K562 (cell line): Measurements from ENCODE around the gene PLEKHO2. TPM values are rescaled to one million over a fixed set of nuclear protein-coding genes. Genes with fewer than 3 reads are reported as not detected.

Experiments used
- ARHGAP35 ChIP-seq: fragments of 450-650 bp; IDR thresholded peaks from 2 replicates; pipeline ENCODE4 v1.6.1; 2018; ENCODE audit not compliant: partially characterized antibody
- ARID3A ChIP-seq: IDR thresholded peaks from 2 replicates; pipeline ENCODE4 v1.6.1; 2012; ENCODE audit warnings: low read depth, low read length, improper control_type of control experiment, borderline replicate concordance
- CREM ChIP-seq: IDR thresholded peaks from 2 replicates; pipeline ENCODE4 v1.6.1; 2014; ENCODE audit warnings: antibody characterized with exemption, low read depth
- FOS ChIP-seq: IDR thresholded peaks from 3 replicates; pipeline ENCODE4 v1.6.1; 2011; ENCODE audit not compliant: insufficient read length; ENCODE audit errors: extremely low read depth
- GTF2E2 ChIP-seq: fragments of 200-800 bp; sonication (Bioruptor generic); IDR thresholded peaks from 2 replicates; pipeline ENCODE4 v1.6.1; 2016; ENCODE audit warnings: missing genetic modification characterization, missing compliant biosample characterization
- HOMEZ ChIP-seq: fragments of 250-450 bp; sonication (Bioruptor Pico); IDR thresholded peaks from 2 replicates; pipeline ENCODE4 v1.4.0; 2020; ENCODE audit warnings: mild to moderate bottlenecking, moderate library complexity
- KLF10 ChIP-seq: fragments of 250-450 bp; sonication (Bioruptor Pico); IDR thresholded peaks from 2 replicates; pipeline ENCODE4 v1.6.1; 2021; ENCODE audit warnings: matching md5 sums
- MAZ ChIP-seq, 2 experiments: fragments of 450-650 bp in 1 of 2; sonication (generic) in 1 of 2; formaldehyde crosslinking; IDR thresholded peaks in 1 of 2; conservative IDR thresholded peaks in 1 of 2; 2 replicates each; pipeline versions ENCODE4 v1.4.0 to v1.5.0; 2020; ENCODE audit warnings: mild to moderate bottlenecking in 1 of 2, missing genetic modification reagents in 1 of 2
- PHF20 ChIP-seq: fragments of 450-650 bp; IDR thresholded peaks from 2 replicates; pipeline ENCODE4 v1.6.1; 2018; ENCODE audit not compliant: partially characterized antibody
- PURB ChIP-seq: sonication (generic); formaldehyde crosslinking; IDR thresholded peaks from 2 replicates; pipeline ENCODE4 v1.9.0; 2021; ENCODE audit warnings: low read depth, mild to moderate bottlenecking, missing genetic modification reagents
- RBM39 ChIP-seq: fragments of 200-400 bp; formaldehyde crosslinking; optimal IDR thresholded peaks from 2 replicates; pipeline ENCODE3; 2018; ENCODE audit warnings: low read depth, low read length
- RUNX1 ChIP-seq: sonication (generic); IDR thresholded peaks from 2 replicates; pipeline ENCODE4 v1.6.1; 2016; ENCODE audit warnings: antibody characterized with exemption, low read depth
- SMAD1 ChIP-seq: fragments of 150-350 bp; IDR thresholded peaks from 2 replicates; pipeline ENCODE4 v1.6.1; 2014; ENCODE audit warnings: low read length, low read depth; ENCODE audit not compliant: partially characterized antibody
- SMARCB1 ChIP-seq: IDR thresholded peaks from 2 replicates; pipeline ENCODE4 v1.6.1; 2011; ENCODE audit warnings: improper control_type of control experiment, low read depth; ENCODE audit not compliant: insufficient read length
- SRSF9 ChIP-seq: fragments of 200-400 bp; formaldehyde crosslinking; IDR thresholded peaks from 2 replicates; pipeline ENCODE4 v1.6.1; 2017; ENCODE audit warnings: low read depth, low read length, borderline replicate concordance
- TEAD2 ChIP-seq: fragments of 450-650 bp; IDR thresholded peaks from 2 replicates; pipeline ENCODE4 v1.6.1; 2016; ENCODE audit warnings: missing genetic modification characterization, control low read depth, missing compliant biosample characterization
- U2AF1 ChIP-seq: fragments of 200-400 bp; formaldehyde crosslinking; optimal IDR thresholded peaks from 2 replicates; pipeline ENCODE3; 2017; ENCODE audit warnings: mild to moderate bottlenecking, low read depth, low read length, moderate library complexity
- ZNF175 ChIP-seq: fragments of 200-800 bp; sonication (Bioruptor generic); IDR thresholded peaks from 2 replicates; pipeline ENCODE4 v1.6.1; 2016; ENCODE audit warnings: low read depth, mild to moderate bottlenecking, missing genetic modification characterization, missing compliant biosample characterization
- ZNF324 ChIP-seq: fragments of 250-450 bp; sonication (Bioruptor Pico); IDR thresholded peaks from 2 replicates; pipeline ENCODE4 v1.4.0; 2020; ENCODE audit warnings: mild to moderate bottlenecking
- ZNF830 ChIP-seq: fragments of 250-450 bp; sonication (Bioruptor Pico); IDR thresholded peaks from 2 replicates; pipeline ENCODE4 v1.5.0; 2021; ENCODE audit warnings: mild to moderate bottlenecking
- polyA plus RNA-seq, 8 experiments: library from polyadenylated mRNA; depleted of rRNA in 4 of 8; stranded (reverse) in 5 of 8; unstranded in 3 of 8; fragments of >200 nt; fragmentation: Nextera tagmentation in 2 of 8; fragmentation: Illumina TruSeq in 1 of 8; extraction: Ambion mirVana in 2 of 8; extraction: Trizol in 1 of 8; gene quantifications; 2 replicates each; pipeline versions ENCODE4 v1.2.1 to v1.2.3, GENCODE V29; 2011 to 2014; ENCODE audit warnings: inconsistent platforms in 1 of 8, missing spikeins in 1 of 8
- total RNA-seq, 7 experiments: library from RNA; depleted of rRNA in 6 of 7; stranded (reverse); fragments of >200 nt in 6 of 7; fragmentation: Illumina TruSeq in 2 of 7; extraction: Trizol in 2 of 7; gene quantifications; 2 replicates each; pipeline versions ENCODE4 v1.2.1 to v1.2.3, GENCODE V29; 2011 to 2021; ENCODE audit warnings: low replicate concordance in 1 of 7
- TF ChIP-seq, protein P1 (sequence below): conservative IDR thresholded peaks from 2 replicates; pipeline ENCODE4 v1.6.1; 2011; ENCODE audit warnings: low read depth, mild to moderate bottlenecking, low read length; ENCODE audit not compliant: control insufficient read depth
- TF ChIP-seq, protein P2 (sequence below): fragments of 450-650 bp; formaldehyde crosslinking; IDR thresholded peaks from 2 replicates; pipeline ENCODE4 v1.4.0; 2020; ENCODE audit warnings: mild to moderate bottlenecking
- TF ChIP-seq, protein P3 (sequence below): fragments of 250-450 bp; sonication (Bioruptor Pico); IDR thresholded peaks from 2 replicates; pipeline ENCODE4 v1.8.0; 2022; ENCODE audit warnings: moderate library complexity, mild to moderate bottlenecking, inconsistent platforms

The PLEKHO2 gene
- total and polyA plus RNA-seq, 9 of the 15 experiments (the other 6 are each of a cell fraction or from before 2014, with no cell fraction given): 0.24 to 8.8 (median 5.5) TPM

DNA sequence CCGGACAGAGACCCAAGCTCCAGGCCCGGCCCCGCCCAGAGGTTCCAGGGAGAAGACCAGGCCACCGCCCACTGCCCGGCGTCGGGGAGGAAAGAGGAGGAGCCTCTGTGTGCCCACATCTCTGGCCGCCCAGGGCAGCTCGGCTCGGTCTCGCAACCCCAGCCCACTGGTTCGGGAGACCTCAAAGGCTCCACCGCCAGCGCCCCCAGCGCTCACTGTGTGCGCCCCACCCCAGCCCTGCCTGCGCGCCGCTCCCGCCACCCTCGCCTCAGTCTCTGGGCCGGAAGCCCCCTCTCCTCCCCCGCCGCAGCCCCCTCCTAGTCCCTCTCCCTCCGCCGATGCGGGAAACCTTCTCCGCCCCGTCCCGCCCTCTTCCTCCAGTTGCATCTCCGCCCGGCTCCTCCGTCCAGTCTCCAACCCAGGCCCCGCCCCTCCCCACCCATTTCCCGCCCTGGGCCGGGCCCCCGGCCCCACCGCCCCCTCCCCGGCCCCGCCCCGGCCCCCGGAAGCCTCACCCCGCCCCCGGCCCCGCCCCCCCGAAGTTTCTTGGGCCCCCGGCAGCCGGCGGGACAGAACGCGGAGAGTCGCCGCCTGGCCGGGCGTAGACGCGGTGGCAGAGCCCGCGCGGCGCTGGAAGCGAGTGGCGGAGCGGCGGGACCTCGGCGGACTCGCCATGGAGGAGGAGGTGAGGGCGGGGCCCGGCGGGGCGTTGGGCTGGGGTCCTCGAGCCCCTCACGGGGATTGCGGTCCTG, at the start of gene PLEKHO2 (continued):
- TF ChIP-seq MAZ (CRISPR knock-in tag; conservative IDR thresholded peaks at IDR 0.05 in 1 of 2, IDR thresholded peaks at IDR 0.05 in 1 of 2): peak; percentile 78 to 81
- TF ChIP-seq SRSF9: no peak
- no peak for TF ChIP-seq GTF2E2 (tag)
- no peak for TF ChIP-seq SMAD1
- peak; percentile 38; the same call in 1 of the 2 replicates for TF ChIP-seq CREM
- TF ChIP-seq HOMEZ (CRISPR knock-in tag): no peak
- no peak for TF ChIP-seq FOS
- TF ChIP-seq ZNF324 (CRISPR knock-in tag): no peak
- peak; percentile 22 for TF ChIP-seq PHF20
- no peak for TF ChIP-seq PURB (CRISPR knock-in tag)
- TF ChIP-seq ARHGAP35: no peak
- TF ChIP-seq, protein P1, sequence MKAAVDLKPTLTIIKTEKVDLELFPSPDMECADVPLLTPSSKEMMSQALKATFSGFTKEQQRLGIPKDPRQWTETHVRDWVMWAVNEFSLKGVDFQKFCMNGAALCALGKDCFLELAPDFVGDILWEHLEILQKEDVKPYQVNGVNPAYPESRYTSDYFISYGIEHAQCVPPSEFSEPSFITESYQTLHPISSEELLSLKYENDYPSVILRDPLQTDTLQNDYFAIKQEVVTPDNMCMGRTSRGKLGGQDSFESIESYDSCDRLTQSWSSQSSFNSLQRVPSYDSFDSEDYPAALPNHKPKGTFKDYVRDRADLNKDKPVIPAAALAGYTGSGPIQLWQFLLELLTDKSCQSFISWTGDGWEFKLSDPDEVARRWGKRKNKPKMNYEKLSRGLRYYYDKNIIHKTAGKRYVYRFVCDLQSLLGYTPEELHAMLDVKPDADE: no peak
- TF ChIP-seq, protein P2, sequence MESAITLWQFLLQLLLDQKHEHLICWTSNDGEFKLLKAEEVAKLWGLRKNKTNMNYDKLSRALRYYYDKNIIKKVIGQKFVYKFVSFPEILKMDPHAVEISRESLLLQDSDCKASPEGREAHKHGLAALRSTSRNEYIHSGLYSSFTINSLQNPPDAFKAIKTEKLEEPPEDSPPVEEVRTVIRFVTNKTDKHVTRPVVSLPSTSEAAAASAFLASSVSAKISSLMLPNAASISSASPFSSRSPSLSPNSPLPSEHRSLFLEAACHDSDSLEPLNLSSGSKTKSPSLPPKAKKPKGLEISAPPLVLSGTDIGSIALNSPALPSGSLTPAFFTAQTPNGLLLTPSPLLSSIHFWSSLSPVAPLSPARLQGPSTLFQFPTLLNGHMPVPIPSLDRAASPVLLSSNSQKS (CRISPR knock-in tag): no peak
- TF ChIP-seq TEAD2 (tag): no peak
- 0 out of 2 replicates have a peak, but pooled peaks have one; percentile 17 for TF ChIP-seq ZNF830
- no peak for TF ChIP-seq U2AF1
- TF ChIP-seq, protein P3, sequence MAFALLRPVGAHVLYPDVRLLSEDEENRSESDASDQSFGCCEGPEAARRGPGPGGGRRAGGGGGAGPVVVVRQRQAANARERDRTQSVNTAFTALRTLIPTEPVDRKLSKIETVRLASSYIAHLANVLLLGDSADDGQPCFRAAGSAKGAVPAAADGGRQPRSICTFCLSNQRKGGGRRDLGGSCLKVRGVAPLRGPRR (CRISPR knock-in tag): no peak
- TF ChIP-seq SMARCB1: no peak
- no peak for TF ChIP-seq KLF10
- TF ChIP-seq ARID3A: no peak
- no peak; the same call in 1 of the 2 replicates for TF ChIP-seq ZNF175 (CRISPR knock-in tag)
- no peak for TF ChIP-seq RUNX1
- no peak for TF ChIP-seq RBM39
